ENCODE data around the gene PRKCA. TPM values are rescaled to one million over a fixed set of nuclear protein-coding genes. Genes with fewer than 3 reads are reported as not detected.

Gene PRKCA
- polyA plus RNA-seq, 1 experiment, result 66.8 TPM

DNA sequence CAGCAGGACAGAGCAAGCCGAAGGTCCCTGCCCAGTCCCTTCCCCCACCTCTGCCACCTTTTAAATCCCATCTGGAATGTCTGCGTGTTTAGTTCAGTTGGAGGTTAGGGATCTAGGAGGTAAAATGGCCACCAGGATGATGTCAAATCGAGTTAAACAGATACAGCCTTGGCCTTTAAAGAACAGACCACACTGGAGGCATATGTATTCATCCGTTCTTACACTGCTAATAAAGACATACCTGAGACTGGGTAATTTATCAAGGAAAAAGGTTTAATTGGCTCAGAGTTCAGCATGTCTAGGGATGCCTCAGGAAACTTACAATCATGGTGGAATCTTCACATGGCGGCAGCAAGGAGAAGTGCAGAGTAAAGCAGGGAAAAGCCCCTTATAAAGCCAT, 364.7 kb downstream of the PRKCA start:
- H3K9me3 ChIP-seq (ENCODE audit: control insufficient read depth, insufficient read depth, low read length), result no peaks in the 10 kb centered on the region; the same call in 1 of the 2 replicates
- CTCF ChIA-PET, result no interaction called here

DNA sequence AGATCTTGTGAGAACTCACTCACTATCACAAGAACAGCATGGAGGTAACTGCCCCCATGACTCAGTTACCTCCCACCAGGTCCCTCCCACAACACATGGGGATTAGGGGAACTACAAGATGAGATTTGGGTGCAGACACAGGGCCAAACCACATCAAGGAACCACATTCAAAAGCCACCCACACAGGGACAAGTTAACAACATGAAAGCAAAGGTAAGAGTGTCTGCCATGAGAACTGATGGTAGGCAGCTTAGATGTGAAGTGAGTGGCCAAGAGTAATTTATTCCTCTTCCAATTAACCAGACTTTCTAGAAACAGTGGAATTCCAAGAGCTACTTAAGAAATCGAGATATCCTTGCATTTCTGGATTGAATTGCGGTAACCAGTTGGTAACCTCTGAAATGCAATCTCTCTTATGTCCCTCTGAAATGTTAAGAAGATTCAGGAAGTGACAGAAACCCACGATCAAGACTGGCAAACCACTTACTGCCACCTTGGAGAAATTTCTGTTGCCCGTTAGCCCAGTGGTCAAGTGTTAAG, 365.1 kb downstream of the PRKCA start:
- Histone ChIP-seq H3K4me3 (ENCODE audit: low read depth, low read length) (no peak overlapping the region), H3K27ac (ENCODE audit: low read depth, low read length) (no peak overlapping the region), H3K9me3 (ENCODE audit: control insufficient read depth, insufficient read depth, low read length) (no peaks in the 10 kb centered on the region; the same call in 1 of the 2 replicates), H3K27me3 (ENCODE audit: control insufficient read depth, insufficient read depth, low read length) (no peaks in the 10 kb centered on the region)
- TF ChIP-seq CTCF (IDR thresholded peaks at IDR 0.05; ENCODE audit: low read depth, low read length), result no peak
- DNase-seq (ENCODE audit: low read depth, low spot score), result no peak
- ChIA-PET POLR2A (no interaction called here), CTCF (no interaction called here)

More for the DNA sequence above, 364.7 kb downstream of the PRKCA start:
- POLR2A ChIA-PET, result no interaction called here
- DNase-seq (ENCODE audit: low read depth, low spot score), result no peak
- Histone ChIP-seq H3K27ac (ENCODE audit: low read depth, low read length) (no peak overlapping the region), H3K4me3 (ENCODE audit: low read depth, low read length) (no peak overlapping the region), H3K27me3 (ENCODE audit: control insufficient read depth, insufficient read depth, low read length) (no peaks in the 10 kb centered on the region)
- TF ChIP-seq CTCF (IDR thresholded peaks at IDR 0.05; ENCODE audit: low read depth, low read length), result no peak

GRCh38 chr17:66670206-66670605, 367.8 kb downstream of the PRKCA start:
- Histone ChIP-seq H3K27me3 (ENCODE audit: control insufficient read depth, insufficient read depth, low read length) (no peaks in the 10 kb centered on the region), H3K27ac (ENCODE audit: low read depth, low read length) (no peak overlapping the region), H3K4me3 (ENCODE audit: low read depth, low read length) (no peak overlapping the region), H3K9me3 (ENCODE audit: control insufficient read depth, insufficient read depth, low read length) (no peaks in the 10 kb centered on the region)
- no peak for DNase-seq (ENCODE audit: low read depth, low spot score)
- ChIA-PET CTCF (no interaction called here), POLR2A (no interaction called here)
- TF ChIP-seq CTCF (IDR thresholded peaks at IDR 0.05; ENCODE audit: low read depth, low read length), result no peak

DNA sequence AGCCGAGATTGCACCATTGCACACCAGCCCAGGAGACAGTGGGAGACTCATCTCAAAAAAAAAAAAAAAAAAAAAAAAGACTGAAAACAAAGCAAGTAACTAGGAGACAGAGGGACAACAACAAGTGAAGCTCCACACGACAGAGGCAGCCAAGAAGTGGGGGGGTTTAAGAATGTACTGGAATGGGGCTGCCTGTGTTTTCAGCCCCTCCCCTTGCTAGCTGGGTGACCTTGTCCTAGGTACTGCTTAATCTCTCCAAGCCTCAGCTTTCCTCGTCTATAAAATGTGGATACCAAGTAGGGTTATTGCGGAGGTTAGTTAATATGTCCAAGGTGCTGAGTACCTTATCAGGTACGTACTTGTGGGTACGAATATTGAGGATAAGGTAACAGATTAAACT, 368.7 kb downstream of the PRKCA start:
- Histone ChIP-seq H3K27me3 (ENCODE audit: control insufficient read depth, insufficient read depth, low read length) (no peaks in the 10 kb centered on the region), H3K27ac (ENCODE audit: low read depth, low read length) (no peak overlapping the region), H3K4me3 (ENCODE audit: low read depth, low read length) (no peak overlapping the region), H3K9me3 (ENCODE audit: control insufficient read depth, insufficient read depth, low read length) (no peaks in the 10 kb centered on the region)
- POLR2A ChIA-PET, result no interaction called here
- no peak for DNase-seq (ENCODE audit: low read depth, low spot score)
- no peak for TF ChIP-seq CTCF (IDR thresholded peaks at IDR 0.05; ENCODE audit: low read depth, low read length)
- CTCF ChIA-PET, result interaction anchor here (0.7 kb wide), 1 partner anchor 204 kb away, joined by 3 read pairs; no protein-coding TSS in a partner anchor

- peaks cover 3% of the 10 kb centered on the region; the same call in 1 of the 2 replicates for H3K9me3 ChIP-seq (ENCODE audit: control insufficient read depth, insufficient read depth, low read length)
- H3K27me3 ChIP-seq (ENCODE audit: control insufficient read depth, insufficient read depth, low read length), result no peaks in the 10 kb centered on the region
- H3K4me3 ChIP-seq (ENCODE audit: low read depth, low read length), result no peak overlapping the region
- ChIA-PET CTCF (interaction anchor here (0.6 to 1.6 kb wide), 13 partner anchors 10 to 507 kb away, joined by 3 to 9 read pairs (median 3); no protein-coding TSS in a partner anchor), POLR2A (interaction anchor here (0.6 kb wide), 1 partner anchor 213 kb away, joined by 3 read pairs; no protein-coding TSS in a partner anchor)
- H3K27ac ChIP-seq (ENCODE audit: low read depth, low read length), result no peak overlapping the region
- TF ChIP-seq CTCF (IDR thresholded peaks at IDR 0.05; ENCODE audit: low read depth, low read length), result peak; percentile 81
- DNase-seq (ENCODE audit: low read depth, low spot score), result peak; percentile 39
Measured at GRCh38 chr17:66673668-66674276, 371.4 kb downstream of the PRKCA start.
